NCI-H187 treated with DMSO at 0.1 percent for 48 hours (cell line): ENCODE measurements around the gene STAM.
"Not testable (repeated sequence)": the region's sequence is repeated elsewhere in the genome, so short reads cannot be mapped to it uniquely, and the experiment has no call there.

Experiments used
- DNase-seq: peaks from one replicate; lab custom pipeline; 2025; lab: John Stamatoyannopoulos, UW

Gene STAM

GRCh38 chr10:17643755-17644484, at the start of gene STAM:
TSS of gene STAM (plus strand) at chr10:17644151. CDS start at chr10:17644340, 189 bp downstream.
- peak; percentile 12 for DNase-seq

- no peak for DNase-seq
Observed at GRCh38 chr10:17597386-17597785, 46.6 kb upstream of the STAM start.

GRCh38 chr10:17599089-17599488, 44.9 kb upstream of the STAM start:
- DNase-seq = no peak

DNA sequence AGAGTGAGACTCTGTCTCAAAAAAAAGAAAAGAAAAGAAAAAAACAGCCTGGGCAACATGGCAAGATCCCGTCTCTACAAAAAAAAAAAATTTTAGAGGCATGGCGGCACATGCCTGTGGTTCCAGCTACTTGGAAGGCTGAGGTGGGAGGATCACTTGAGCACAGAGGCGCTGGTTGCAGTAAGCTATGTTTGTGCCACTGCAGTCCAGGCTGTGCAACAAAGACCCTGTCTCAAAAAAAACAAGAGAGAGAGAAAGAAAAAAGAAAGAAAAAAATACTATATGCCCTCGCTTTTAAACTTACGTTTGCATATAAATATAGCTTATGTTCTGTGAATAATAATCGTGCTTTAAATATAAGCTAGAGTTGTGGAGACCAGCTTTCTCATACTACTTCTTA, 38.0 kb upstream of the STAM start:
- no peak for DNase-seq

DNA sequence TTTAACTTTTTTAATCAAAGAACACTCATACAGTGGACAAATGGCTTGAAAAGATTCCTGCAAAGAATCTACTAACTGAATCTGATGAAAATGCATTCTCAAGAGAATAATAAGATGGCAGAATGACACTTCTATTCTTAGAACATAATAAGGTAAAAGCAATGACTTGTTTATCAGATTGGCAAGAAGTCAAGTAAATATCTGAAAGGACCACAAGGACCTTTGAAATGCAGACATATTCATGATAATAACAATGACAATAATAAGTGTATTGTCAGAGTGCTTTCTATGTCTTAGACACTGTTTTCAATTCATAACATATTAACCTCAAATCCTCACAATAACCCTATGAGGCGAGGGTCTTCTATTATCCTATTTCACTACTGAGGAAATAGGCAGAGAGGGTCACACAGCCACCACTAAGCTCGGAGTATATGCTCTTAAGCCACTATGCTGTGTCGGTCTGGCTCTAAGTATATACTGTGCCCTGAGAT, 37.4 kb upstream of the STAM start:
- no peak for DNase-seq

DNA sequence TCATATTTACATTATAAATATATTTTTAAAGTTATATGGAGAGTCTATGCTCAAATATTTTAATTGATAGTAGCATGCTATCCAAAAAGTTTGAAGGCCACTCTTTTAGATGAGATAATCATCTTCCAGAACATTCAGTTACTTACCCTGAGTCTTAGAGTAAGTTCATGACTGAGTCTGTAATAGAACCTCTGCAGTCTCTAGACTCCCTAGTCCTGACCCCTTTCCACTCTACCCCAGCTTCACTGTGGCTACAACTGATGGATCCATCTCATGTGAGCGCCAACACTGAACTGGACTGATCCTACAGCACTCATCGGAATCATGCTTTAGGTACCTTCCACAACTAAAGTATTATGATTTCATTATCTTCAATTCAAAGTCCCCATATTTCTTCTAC, 36.9 kb upstream of the STAM start:
- no peak for DNase-seq

DNA sequence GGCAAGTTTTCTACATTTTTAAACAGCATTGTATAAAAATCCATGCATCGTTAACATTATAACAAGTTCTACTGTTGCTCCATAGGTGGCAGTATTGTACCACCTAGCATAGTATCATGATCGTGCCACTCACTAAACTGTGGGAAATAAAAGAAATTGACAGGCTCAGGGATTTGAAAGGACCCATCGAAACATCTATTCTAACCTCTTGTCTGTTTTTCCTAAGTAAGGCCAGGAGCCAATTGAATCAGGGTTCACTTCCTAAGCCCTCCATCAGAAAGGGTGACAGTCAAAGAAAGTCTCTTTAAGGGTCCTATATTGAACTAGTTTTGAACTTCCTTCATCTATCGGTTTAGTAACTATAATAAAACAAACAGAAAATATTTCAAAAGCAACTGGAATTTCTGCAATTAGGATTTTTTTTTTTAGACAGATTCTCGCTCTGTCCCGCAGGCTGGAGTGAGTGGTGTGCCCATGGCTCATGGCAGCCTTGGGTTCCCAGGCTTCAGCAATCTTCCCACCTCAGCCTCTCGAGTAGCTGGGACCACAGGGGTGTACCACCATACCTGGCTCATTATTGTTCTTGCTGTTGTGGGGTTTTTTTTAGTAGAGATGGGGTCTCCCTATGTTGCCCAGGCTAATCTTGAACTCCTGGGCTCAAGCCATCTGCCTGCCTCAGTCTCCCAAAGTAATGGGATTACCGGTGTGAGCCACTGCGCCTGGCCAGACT, 36.2 kb upstream of the STAM start:
- DNase-seq = no peak

GRCh38 chr10:17609523-17610079, 34.4 kb upstream of the STAM start:
- no peak for DNase-seq

DNA sequence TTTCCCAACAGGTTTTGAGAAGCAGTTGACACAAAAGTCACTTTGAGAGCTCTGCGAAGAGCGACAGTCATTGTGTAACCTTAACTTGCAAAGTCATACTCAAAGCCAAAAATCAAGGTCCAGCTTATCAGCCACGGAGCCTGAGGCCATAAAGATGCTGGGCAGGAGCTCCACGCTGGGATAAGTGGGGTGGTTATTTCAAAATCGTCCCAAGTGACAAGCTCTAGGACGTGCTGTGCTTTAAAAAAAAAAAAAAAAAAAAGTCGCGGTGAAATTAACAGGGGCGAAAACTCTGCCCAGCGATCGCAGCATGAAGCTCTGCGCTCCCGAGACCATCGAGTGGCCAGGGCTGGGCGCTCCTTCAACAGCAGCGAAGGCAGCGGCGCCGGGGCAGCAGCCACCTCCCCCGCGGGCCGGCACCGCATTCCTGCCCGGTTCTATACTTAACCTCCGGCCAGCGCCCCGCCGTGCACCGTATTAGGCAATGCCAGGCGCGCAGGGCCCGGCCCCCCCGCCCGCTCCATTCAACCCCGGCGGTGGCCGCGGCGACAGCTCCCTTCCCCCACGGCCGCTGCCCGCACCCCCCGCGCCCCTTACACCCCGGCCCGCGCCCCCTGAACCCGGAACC, 27.4 kb upstream of the STAM start:
- DNase-seq = no peak

DNA sequence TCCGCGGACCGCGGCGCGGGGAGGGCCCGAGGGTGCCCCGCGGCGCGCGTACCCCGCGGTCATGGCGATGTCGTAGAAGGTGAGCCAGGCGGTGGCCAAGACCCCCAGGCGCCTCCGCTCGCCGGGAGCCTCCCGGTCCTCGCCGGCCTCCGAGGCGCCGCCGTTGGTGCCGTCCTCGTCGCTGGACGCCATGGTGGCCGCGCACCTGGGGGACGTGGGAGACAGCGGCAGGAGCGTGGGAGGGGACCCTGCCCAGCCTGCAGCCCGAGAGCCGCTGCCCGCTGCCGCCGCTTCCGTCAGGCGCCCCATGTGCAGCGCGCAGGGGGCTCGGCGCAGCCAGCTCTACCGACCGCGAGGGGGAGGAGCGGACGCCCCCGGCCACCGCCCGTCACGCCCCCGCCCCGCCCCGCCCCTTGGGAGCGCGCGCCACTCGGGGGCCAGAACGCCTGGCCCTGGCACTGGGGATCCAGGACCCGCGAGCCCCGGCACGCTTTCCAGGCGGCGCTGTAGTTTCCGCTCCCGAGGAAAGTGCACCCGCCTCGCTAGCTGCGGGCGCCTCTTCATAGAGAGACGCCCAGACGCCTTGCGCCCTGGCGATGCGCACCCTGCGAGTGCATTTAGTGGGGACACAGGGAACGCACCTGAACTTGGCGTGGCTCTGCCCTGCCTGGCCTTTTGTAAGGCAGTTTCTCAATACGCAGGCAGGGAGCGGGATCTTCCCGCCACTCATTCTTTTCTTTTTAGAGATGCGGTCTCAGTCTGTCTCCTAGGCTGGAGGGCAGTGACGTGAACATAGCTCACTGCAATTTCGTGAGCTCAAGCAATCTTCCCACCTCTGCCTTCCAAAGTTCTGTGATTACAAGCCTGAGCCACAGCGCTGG, 26.7 kb upstream of the STAM start, which contains the start of gene HACD1:
TSS of gene HACD1 (minus strand) at position 344 of the 881 bp plus-strand sequence. CDS start at position 309, 35 bp downstream.
- no peak for DNase-seq

- DNase-seq = no peak
Observed at GRCh38 chr10:17622061-17622460, 21.9 kb upstream of the STAM start.

- no peak for DNase-seq
Observed at GRCh38 chr10:17624996-17625395, 19.0 kb upstream of the STAM start.

DNA sequence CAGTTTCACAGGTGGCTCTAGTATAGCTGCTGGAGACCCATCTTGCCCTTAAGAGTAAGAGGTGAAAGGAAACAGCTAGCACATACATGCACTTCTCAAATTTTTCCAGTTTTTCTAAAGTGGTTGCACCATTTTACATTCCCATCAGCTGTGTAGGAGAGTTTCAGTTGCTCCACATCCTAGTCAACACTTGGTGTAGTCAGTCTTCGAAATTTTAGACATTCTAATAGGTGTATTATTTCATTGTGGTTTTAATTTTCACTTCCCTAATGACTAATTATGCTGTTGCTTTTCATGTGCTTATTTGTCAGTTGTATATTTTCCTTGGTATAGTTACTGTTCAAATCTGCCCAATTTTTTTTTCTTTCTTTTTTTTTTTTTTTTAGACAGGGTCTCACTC, 17.3 kb upstream of the STAM start:
- no peak for DNase-seq

GRCh38 chr10:17632590-17632989, 11.4 kb upstream of the STAM start:
- not testable (repeated sequence) for DNase-seq

GRCh38 chr10:17633353-17633752, 10.6 kb upstream of the STAM start:
- no peak for DNase-seq

DNA sequence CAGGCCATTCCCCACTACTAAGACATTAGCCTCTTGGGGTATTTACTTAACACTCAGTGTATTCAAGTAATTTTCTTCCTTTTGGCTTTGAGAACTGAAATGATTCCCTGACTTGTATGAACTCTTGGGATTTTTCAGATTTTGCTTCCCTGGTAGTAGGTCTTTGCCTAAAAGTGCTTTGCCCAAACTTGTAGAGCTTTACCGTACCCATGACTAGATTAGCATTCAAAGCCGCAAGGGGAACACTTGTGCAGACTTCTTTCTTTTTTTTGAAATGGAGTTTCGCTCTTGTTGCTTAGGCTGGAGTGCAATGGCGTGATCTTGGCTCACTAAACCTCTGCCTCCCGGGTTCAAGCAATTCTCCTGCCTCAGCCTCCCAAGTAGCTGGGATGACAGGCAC, 6.1 kb upstream of the STAM start:
- no peak for DNase-seq

DNA sequence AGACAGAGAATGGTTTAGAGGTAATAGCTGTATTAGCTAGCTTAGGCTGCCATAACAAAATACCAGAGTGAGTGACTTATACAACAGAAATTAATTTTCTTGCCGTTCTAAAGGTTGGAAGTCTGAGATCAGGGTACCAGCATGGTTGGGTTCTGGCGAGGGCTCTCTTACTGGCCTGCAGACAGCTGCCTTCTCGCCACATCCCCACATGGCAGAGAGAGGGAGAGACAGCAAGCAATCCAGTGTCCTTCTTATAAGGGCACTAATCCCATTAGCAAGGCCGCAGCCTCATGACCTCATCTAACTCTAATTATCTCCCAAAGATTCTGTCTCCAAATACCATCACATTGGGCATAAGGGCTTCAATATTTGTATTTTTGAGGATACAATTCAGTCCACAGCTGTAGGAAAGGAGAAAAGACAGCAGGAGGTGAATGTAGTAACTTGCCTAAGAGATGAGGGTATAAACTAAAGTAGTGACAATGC, 3.6 kb upstream of the STAM start:
- DNase-seq = no peak

DNA sequence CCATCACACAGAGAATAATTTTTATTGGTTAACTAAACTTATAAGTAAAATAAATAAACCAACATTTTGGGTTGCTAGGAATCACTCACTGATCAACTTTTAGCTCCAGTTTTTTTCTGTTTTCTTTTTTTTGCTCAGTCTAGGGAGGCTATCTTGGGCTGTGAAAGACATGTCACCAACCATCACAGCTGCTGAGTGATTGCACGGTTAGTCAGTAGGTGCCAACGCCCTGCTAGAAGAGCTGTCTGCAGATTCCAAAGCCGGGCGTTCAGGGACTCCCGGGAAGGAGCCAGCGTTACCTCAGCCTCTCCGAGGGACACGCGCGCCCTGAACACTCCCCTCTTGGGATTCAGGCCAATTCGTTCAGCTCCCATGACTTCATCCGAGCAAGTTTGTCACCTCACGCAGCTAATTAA, 604 bp upstream of the STAM start:
- DNase-seq = no peak

DNA sequence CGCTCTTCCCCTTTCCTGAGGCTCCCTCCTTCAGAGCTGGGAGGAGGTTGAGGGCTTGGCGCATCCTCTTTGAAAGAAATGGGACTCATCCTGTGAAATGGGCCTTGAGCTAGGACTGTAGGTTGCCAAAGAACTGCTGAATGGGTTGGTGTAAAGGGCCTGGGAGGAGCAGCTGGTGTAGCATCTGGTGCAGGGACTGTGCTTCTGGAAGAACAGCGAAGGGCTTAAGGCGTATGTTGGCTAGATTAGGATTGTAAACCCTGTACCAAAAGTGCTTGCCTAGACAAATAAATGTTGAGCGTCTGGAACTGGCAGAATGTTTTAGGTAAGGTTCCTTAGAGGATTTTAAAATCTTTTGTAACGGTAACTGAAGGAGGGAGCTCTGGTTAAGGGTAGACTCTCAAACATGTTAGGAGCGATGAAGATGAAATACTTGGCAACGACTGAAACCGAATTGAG, 563 bp downstream of the STAM start:
- DNase-seq = no peak

- no peak for DNase-seq
Observed at GRCh38 chr10:17645621-17646345, 1.8 kb downstream of the STAM start.

DNA sequence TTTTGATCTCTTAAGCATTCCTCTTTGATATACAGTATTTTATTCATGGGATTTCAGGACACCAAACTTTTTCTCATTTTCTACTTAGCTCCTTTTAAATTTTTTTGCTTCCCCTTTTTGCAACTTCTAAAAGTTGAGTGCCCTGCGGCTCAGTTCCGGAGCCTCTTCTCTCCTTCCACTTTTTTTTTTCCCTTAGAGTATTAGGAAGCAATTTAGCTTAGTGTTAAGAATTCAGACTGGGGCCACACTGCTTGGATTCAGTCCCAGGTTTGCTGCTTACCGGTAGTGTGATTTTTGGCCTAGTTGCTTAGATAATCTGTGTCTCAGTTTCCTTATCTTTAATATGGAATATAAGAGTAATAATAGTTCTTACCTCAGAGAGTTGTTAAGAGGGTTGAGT, 3.4 kb downstream of the STAM start:
- DNase-seq = no peak
